ENCODE results near the gene TMEM198. TPM values are rescaled to one million over a fixed set of nuclear protein-coding genes. Genes with fewer than 3 reads are reported as not detected.

Gene TMEM198
- total and polyA plus RNA-seq, 9 of the 15 experiments (the other 6 are each of a cell fraction or from before 2014, with no cell fraction given), result 0.03 to 3.8 (median 1.0) TPM

GRCh38 chr2:219508444-219508734 is 35.4 kb upstream of the TMEM198 start:
- ChIA-PET CTCF (ENCODE audit: low intra/inter-chr PET ratio) (no interaction called here), POLR2A (interaction anchor here (1.4 to 3.4 kb wide), 2 partner anchors 9 to 12 kb away, joined by 7 to 37 read pairs; partner anchors contain the start of gene GMPPA)
- 37% methylated on average over 2 of the region's 4 CpGs for WGBS (ENCODE audit: insufficient coverage, low coverage, missing lambda C conversion rate)
- FAIRE-seq, result no peak
- no peak overlapping the region for H3K4me2 ChIP-seq (ENCODE audit: insufficient read depth, low read length)
- H3K9ac ChIP-seq (ENCODE audit: insufficient read depth in 1 of 2, low read depth in 2 of 2, low read length in 2 of 2), result no peak overlapping the region; a peak in 1 of 4 replicates
- DNase-seq (ENCODE audit: extremely low read depth in 1 of 4, low spot score in 3 of 4), result no peak
- H3K4me3 ChIP-seq, result no peak overlapping the region
- peaks cover 2% of the 10 kb centered on the region; the same call in 1 of the 3 replicates for H3K79me2 ChIP-seq (ENCODE audit: control insufficient read depth, insufficient read depth, low read length)
- H3K4me1 ChIP-seq (replicated peaks in 1 of 2; ENCODE audit: control insufficient read depth in 2 of 2, insufficient read depth in 2 of 2, low read length in 2 of 2), result peaks cover 59 to 84% of the 10 kb centered on the region in 2 experiments
- H3K9me1 ChIP-seq (ENCODE audit: control insufficient read depth, insufficient read depth, low read length), result no peaks in the 10 kb centered on the region
- no TSS peak for BruUV-seq (replicated peaks)
- H3K27ac ChIP-seq (ENCODE audit: extremely low read depth, low read depth, low read length), result no peak overlapping the region
- H2AFZ ChIP-seq (ENCODE audit: low read depth, low read length), result no peak overlapping the region
- TF ChIP-seq ZNF740 (CRISPR knock-in tag; IDR thresholded peaks at IDR 0.05) (peak; percentile 56; the same call in 1 of the 2 replicates), ZNF740 (tag; IDR thresholded peaks at IDR 0.05) (peak in 1 of 2 experiments; percentile 73; a peak in 2 of 4 replicates), ZNF174 (CRISPR knock-in tag; IDR thresholded peaks at IDR 0.05) (no peak)
- intact Hi-C loops (cut with micrococcal nuclease), result no loop called here
- ATAC-seq, result no peak
- in situ Hi-C loops (cut with MboI), result no loop called here
- H3K9me3 ChIP-seq (replicated peaks; ENCODE audit: control insufficient read depth, insufficient read depth, low read depth, low read length), result no peaks in the 10 kb centered on the region
- peaks cover 43% of the 10 kb centered on the region; the same call in 2 of the 3 replicates for H3K36me3 ChIP-seq (ENCODE audit: control insufficient read depth, insufficient read depth, low read length)
- H4K20me1 ChIP-seq (replicated peaks; ENCODE audit: control insufficient read depth, insufficient read depth, low read length), result no peaks in the 10 kb centered on the region
- no peaks in the 10 kb centered on the region for H3K27me3 ChIP-seq (ENCODE audit: control insufficient read depth in 2 of 2, insufficient read depth in 2 of 2, low read length in 2 of 2)

Data from K562 (cell line).